ENCODE data around the gene TGFBR2. TPM values are rescaled to one million over a fixed set of nuclear protein-coding genes. Genes with fewer than 3 reads are reported as not detected.

TGFBR2 gene
- total RNA-seq, 2 donors from 2014 or later, result 6.0 to 9.6 TPM

- Mint-ChIP-seq H3K4me3 (no peak overlapping the region), H3K27ac (no peak overlapping the region), H3K27me3 (ENCODE audit: insufficient read depth) (no peaks in the 10 kb centered on the region), H3K4me1 (peaks cover 25% of the 10 kb centered on the region), H3K9me3 (peaks cover 2% of the 10 kb centered on the region), H3K36me3 (ENCODE audit: low read depth) (no peaks in the 10 kb centered on the region)
- Histone ChIP-seq H3K9me3 (ENCODE audit: control insufficient read depth, low read length) (no peaks in the 10 kb centered on the region), H3K4me3 (ENCODE audit: low read length) (no peak overlapping the region), H3K36me3 (ENCODE audit: control insufficient read depth, insufficient read depth, low read length) (no peaks in the 10 kb centered on the region), H3K27me3 (ENCODE audit: control insufficient read depth, insufficient read depth, low read length, poor library complexity, severe bottlenecking) (no peaks in the 10 kb centered on the region), H3K9ac (ENCODE audit: extremely low read depth, low read length, poor library complexity, severe bottlenecking) (no peak overlapping the region), H3K27ac (ENCODE audit: low read depth, low read length) (no peak overlapping the region), H3K4me1 (ENCODE audit: control insufficient read depth, insufficient read depth, low read length) (peaks cover 5% of the 10 kb centered on the region)
- 86 to 94% methylated on average over 5 to 8 of the region's 8 CpGs for WGBS, 2 experiments (ENCODE audit: insufficient coverage in 1 of 2, insufficient read length in 1 of 2)
- peak; percentile 78 for DNase-seq
- peak; percentile 69 for TF ChIP-seq CTCF (conservative IDR thresholded peaks at IDR 0.05)
These were observed 39.2 kb upstream of the TGFBR2 start for GRCh38 chr3:30567139-30567753.

- no peak for TF ChIP-seq CTCF (conservative IDR thresholded peaks at IDR 0.05)
- no peak overlapping the region for H3K27ac ChIP-seq (ENCODE audit: low read depth, low read length)
- no peaks in the 10 kb centered on the region for H3K27me3 Mint-ChIP-seq (ENCODE audit: insufficient read depth)
- H3K4me3 Mint-ChIP-seq, result no peak overlapping the region
- peaks cover 1% of the 10 kb centered on the region for H3K9me3 Mint-ChIP-seq
- H3K9ac ChIP-seq (ENCODE audit: extremely low read depth, low read length, poor library complexity, severe bottlenecking), result no peak overlapping the region
- no peaks in the 10 kb centered on the region for H3K9me3 ChIP-seq (ENCODE audit: control insufficient read depth, low read length)
- WGBS, 2 experiments (ENCODE audit: insufficient coverage in 1 of 2, insufficient read length in 1 of 2), result 64% methylated on average over 3 of the region's 4 CpGs; no CpG with 5 or more reads in 1 of the 2 experiments
- no peaks in the 10 kb centered on the region for H3K36me3 ChIP-seq (ENCODE audit: control insufficient read depth, insufficient read depth, low read length)
- peaks cover 34% of the 10 kb centered on the region for H3K4me1 Mint-ChIP-seq
- no peak overlapping the region for H3K4me3 ChIP-seq (ENCODE audit: low read length)
- H3K27me3 ChIP-seq (ENCODE audit: control insufficient read depth, insufficient read depth, low read length, poor library complexity, severe bottlenecking), result no peaks in the 10 kb centered on the region
- peaks cover 4% of the 10 kb centered on the region for H3K4me1 ChIP-seq (ENCODE audit: control insufficient read depth, insufficient read depth, low read length)
- no peak overlapping the region for H3K27ac Mint-ChIP-seq
- no peak for DNase-seq
- no peaks in the 10 kb centered on the region for H3K36me3 Mint-ChIP-seq (ENCODE audit: low read depth)
These were observed 29.5 kb upstream of the TGFBR2 start for GRCh38 chr3:30576946-30577345.

GRCh38 chr3:30577788-30578187 is 28.6 kb upstream of the TGFBR2 start:
- H3K27ac Mint-ChIP-seq, result no peak overlapping the region
- TF ChIP-seq CTCF (conservative IDR thresholded peaks at IDR 0.05), result no peak

More at GRCh38 chr3:30577788-30578187, 28.6 kb upstream of the TGFBR2 start:
- H3K27me3 ChIP-seq (ENCODE audit: control insufficient read depth, insufficient read depth, low read length, poor library complexity, severe bottlenecking), result no peaks in the 10 kb centered on the region
- H3K4me3 ChIP-seq (ENCODE audit: low read length), result no peak overlapping the region
- no peak overlapping the region for H3K4me3 Mint-ChIP-seq
- H3K36me3 Mint-ChIP-seq (ENCODE audit: low read depth), result no peaks in the 10 kb centered on the region
- H3K4me1 ChIP-seq (ENCODE audit: control insufficient read depth, insufficient read depth, low read length), result peaks cover 4% of the 10 kb centered on the region
- no peak for DNase-seq
- no peaks in the 10 kb centered on the region for H3K9me3 ChIP-seq (ENCODE audit: control insufficient read depth, low read length)
- no peaks in the 10 kb centered on the region for H3K36me3 ChIP-seq (ENCODE audit: control insufficient read depth, insufficient read depth, low read length)
- H3K27me3 Mint-ChIP-seq (ENCODE audit: insufficient read depth), result no peaks in the 10 kb centered on the region
- no peak overlapping the region for H3K27ac ChIP-seq (ENCODE audit: low read depth, low read length)
- no peak overlapping the region for H3K9ac ChIP-seq (ENCODE audit: extremely low read depth, low read length, poor library complexity, severe bottlenecking)
- H3K4me1 Mint-ChIP-seq, result peaks cover 36% of the 10 kb centered on the region
- no peaks in the 10 kb centered on the region for H3K9me3 Mint-ChIP-seq

Data from endodermal cell (in vitro differentiated cells).